K562 (cell line): ENCODE data around the gene PIGQ. TPM values are rescaled to one million over a fixed set of nuclear protein-coding genes. Genes with fewer than 3 reads are reported as not detected.

Experiments
- ATAC-seq: fragments of 200-7000 bp; cut with Tn5 transposase; 3 replicates; pipeline ENCODE4 v1.9.1; 2020; ENCODE audit warnings: moderate library complexity
- BruUV-seq: library from RNA; stranded (reverse); fragments of 400-500 nt; replicated peaks from 2 replicates; lab custom pipeline; 2021; lab: Mats Ljungman, UMichigan
- CTCF ChIA-PET: fragments of 300-600 bp; formaldehyde crosslinking; extraction: SDS; loops from one replicate; lab custom pipeline; 2021; ENCODE audit warnings: low intra/inter-chr PET ratio; lab: Yijun Ruan, JAX
- POLR2A ChIA-PET: fragments of 300-600, 350-650 bp; sonication (Branson Sonifier 250); formaldehyde crosslinking; extraction: SDS; loops from one replicate; lab custom pipeline; 2021; ENCODE audit warnings: antibody characterized with exemption, inconsistent platforms; lab: Yijun Ruan, JAX
- DNase-seq, 4 experiments: peaks; one replicate each; pipeline versions ENCODE4 v3.0.0 to v3.0.0-alpha.2; 2011 to 2018; ENCODE audit warnings: low spot score in 3 of 4, mixed read lengths in 3 of 4; ENCODE audit errors: extremely low read depth in 1 of 4
- FAIRE-seq: peaks from 2 replicates; lab custom pipeline; 2011; peaks lifted over from hg19 to GRCh38; lab: Jason Lieb, UNC
- H2AFZ ChIP-seq: 2 replicates; pipeline ENCODE4 v1.6.0; 2011; ENCODE audit warnings: low read depth, low read length, control low read depth, inconsistent platforms
- H3K27ac ChIP-seq: fragments of 200-600 bp; 3 replicates; pipeline ENCODE4 v1.8.0; 2011; ENCODE audit warnings: low read depth, mild to moderate bottlenecking, control low read depth, inconsistent platforms, low read length, moderate library complexity, mixed read lengths; ENCODE audit errors: extremely low read depth
- H3K27me3 ChIP-seq, 2 experiments: fragments of 300-600 bp in 1 of 2; 2 replicates in 1 of 2; 3 replicates in 1 of 2; pipeline versions ENCODE4 v1.6.0 to v1.8.0; 2011; ENCODE audit warnings: inconsistent platforms in 2 of 2, low read length in 2 of 2, mild to moderate bottlenecking in 1 of 2, mixed read lengths in 1 of 2, moderate library complexity in 1 of 2; ENCODE audit not compliant: control insufficient read depth in 2 of 2, insufficient read depth in 2 of 2
- H3K36me3 ChIP-seq: fragments of 300-600 bp; 3 replicates; pipeline ENCODE4 v1.8.0; 2011; ENCODE audit warnings: mild to moderate bottlenecking, low read length, inconsistent platforms; ENCODE audit not compliant: control insufficient read depth, insufficient read depth
- H3K4me1 ChIP-seq, 2 experiments: fragments of 200-600 bp in 1 of 2; replicated peaks in 1 of 2; 2 replicates in 1 of 2; 3 replicates in 1 of 2; pipeline versions ENCODE4 v1.5.1 to v1.8.0; 2011; ENCODE audit warnings: inconsistent platforms in 2 of 2, low read length in 2 of 2, mild to moderate bottlenecking in 1 of 2, mixed read lengths in 1 of 2, moderate library complexity in 1 of 2; ENCODE audit not compliant: control insufficient read depth in 2 of 2, insufficient read depth in 2 of 2
- H3K4me2 ChIP-seq: 2 replicates; pipeline ENCODE4 v1.6.1; 2011; ENCODE audit warnings: low read length, control low read depth, inconsistent platforms, mixed read lengths; ENCODE audit not compliant: insufficient read depth
- H3K4me3 ChIP-seq: fragments of 200-600 bp; sonication (generic), shearing (Covaris generic); 2 replicates; pipeline ENCODE4 v1.5.1; 2016; ENCODE audit warnings: control low read depth, inconsistent platforms
- H3K79me2 ChIP-seq: fragments of 200-600 bp; 3 replicates; pipeline ENCODE4 v1.8.0; 2011; ENCODE audit warnings: low read length, inconsistent platforms; ENCODE audit not compliant: control insufficient read depth, insufficient read depth
- H3K9ac ChIP-seq, 2 experiments: 2 replicates each; pipeline versions ENCODE4 v1.6.0 to v1.6.1; 2011; ENCODE audit warnings: low read depth in 2 of 2, low read length in 2 of 2, control low read depth in 1 of 2, inconsistent platforms in 1 of 2, mild to moderate bottlenecking in 1 of 2, mixed read lengths in 1 of 2; ENCODE audit not compliant: insufficient read depth in 1 of 2
- H3K9me1 ChIP-seq: one replicate; pipeline ENCODE4 v1.6.0; 2011; ENCODE audit warnings: inconsistent platforms, mild to moderate bottlenecking, low read length, moderate library complexity; ENCODE audit not compliant: control insufficient read depth, insufficient read depth
- H3K9me3 ChIP-seq: replicated peaks from 2 replicates; pipeline ENCODE4 v1.5.1; 2011; ENCODE audit warnings: low read depth, low read length, inconsistent platforms; ENCODE audit not compliant: control insufficient read depth, insufficient read depth
- H4K20me1 ChIP-seq: replicated peaks from 2 replicates; pipeline ENCODE4 v1.6.1; 2011; ENCODE audit warnings: low read length, inconsistent platforms, mixed read lengths; ENCODE audit not compliant: control insufficient read depth, insufficient read depth
- ATF7 ChIP-seq: fragments of 450-650 bp; IDR thresholded peaks from 2 replicates; pipeline ENCODE4 v1.7.1; 2014; ENCODE audit warnings: mild to moderate bottlenecking, moderate library complexity
- FOSL1 ChIP-seq: fragments of 200-800 bp; sonication (Bioruptor generic); conservative IDR thresholded peaks from 2 replicates; pipeline ENCODE4 v1.6.1; 2016; ENCODE audit warnings: missing genetic modification characterization, missing compliant biosample characterization
- HNRNPLL ChIP-seq: fragments of 200-400 bp; formaldehyde crosslinking; IDR thresholded peaks from 2 replicates; pipeline ENCODE4 v1.6.1; 2017; ENCODE audit warnings: low read length, low read depth, mild to moderate bottlenecking; ENCODE audit not compliant: poor library complexity, severe bottlenecking
- JUN ChIP-seq, 2 experiments: sonication (generic) in 1 of 2; formaldehyde crosslinking in 1 of 2; IDR thresholded peaks; 2 replicates each; pipeline versions ENCODE4 v1.6.1 to v1.8.0; 2012 to 2022; ENCODE audit warnings: borderline replicate concordance in 2 of 2, mild to moderate bottlenecking in 2 of 2, improper control_type of control experiment in 1 of 2, low read depth in 1 of 2, low read length in 1 of 2, missing genetic modification reagents in 1 of 2
- JUND ChIP-seq, 2 experiments: IDR thresholded peaks; 2 replicates in 1 of 2; 3 replicates in 1 of 2; pipeline ENCODE4 v1.6.1; 2011; ENCODE audit warnings: borderline replicate concordance in 2 of 2, low read depth in 2 of 2, low read length in 2 of 2, improper control_type of control experiment in 1 of 2, missing biosample characterization in 1 of 2, missing genetic modification characterization in 1 of 2, missing genetic modification reagents in 1 of 2
- NFIC ChIP-seq: fragments of 450-650 bp; IDR thresholded peaks from 2 replicates; pipeline ENCODE4 v1.6.1; 2017; ENCODE audit warnings: mild to moderate bottlenecking, inconsistent platforms
- POLR2G ChIP-seq: fragments of 200-400 bp; formaldehyde crosslinking; IDR thresholded peaks from 2 replicates; pipeline ENCODE4 v1.6.1; 2017; ENCODE audit warnings: low read depth, mild to moderate bottlenecking, antibody characterized with exemption, low read length, moderate library complexity
- SAFB2 ChIP-seq: fragments of 200-400 bp; formaldehyde crosslinking; IDR thresholded peaks from 2 replicates; pipeline ENCODE4 v1.6.1; 2018; ENCODE audit warnings: borderline replicate concordance, low read length, low read depth, moderate library complexity; ENCODE audit not compliant: severe bottlenecking
- TAF15 ChIP-seq: fragments of 200-400 bp; formaldehyde crosslinking; IDR thresholded peaks from 2 replicates; pipeline ENCODE4 v1.6.1; 2017; ENCODE audit warnings: mild to moderate bottlenecking, low read depth, low read length, moderate library complexity
- ZNF507 ChIP-seq: conservative IDR thresholded peaks from 2 replicates; pipeline ENCODE4 v1.6.1; 2017; ENCODE audit warnings: missing genetic modification characterization, missing compliant biosample characterization
- WGBS: fragments of 100-300 bp; shearing (Covaris generic); methylation state at CpG from one replicate; pipeline ENCODE4 v1.1.6; 2016; ENCODE audit warnings: low coverage, mixed read lengths; ENCODE audit not compliant: insufficient coverage; ENCODE audit errors: missing lambda C conversion rate; 5-methylcytosine and 5-hydroxymethylcytosine counted together
- in situ Hi-C: fragments of 300-500 bp; cut with MboI; formaldehyde crosslinking; loops from 4 replicates; pipeline ENCODE4 v1.15.0; 2018; ENCODE audit warnings: inconsistent platforms, mixed read lengths
- intact Hi-C: fragments of 100-400 bp; cut with micrococcal nuclease; formaldehyde crosslinking; loops from 2 replicates; pipeline ENCODE4 v1.14.2; 2022
- polyA plus RNA-seq, 8 experiments: library from polyadenylated mRNA; depleted of rRNA in 4 of 8; stranded (reverse) in 5 of 8; unstranded in 3 of 8; fragments of >200 nt; fragmentation: Nextera tagmentation in 2 of 8; fragmentation: Illumina TruSeq in 1 of 8; extraction: Ambion mirVana in 2 of 8; extraction: Trizol in 1 of 8; gene quantifications; 2 replicates each; pipeline versions ENCODE4 v1.2.1 to v1.2.3, GENCODE V29; 2011 to 2014; ENCODE audit warnings: inconsistent platforms in 1 of 8, missing spikeins in 1 of 8
- total RNA-seq, 7 experiments: library from RNA; depleted of rRNA in 6 of 7; stranded (reverse); fragments of >200 nt in 6 of 7; fragmentation: Illumina TruSeq in 2 of 7; extraction: Trizol in 2 of 7; gene quantifications; 2 replicates each; pipeline versions ENCODE4 v1.2.1 to v1.2.3, GENCODE V29; 2011 to 2021; ENCODE audit warnings: low replicate concordance in 1 of 7
- TF ChIP-seq, protein P1 (sequence below): IDR thresholded peaks from 2 replicates; pipeline ENCODE4 v1.6.1; 2014; ENCODE audit warnings: antibody characterized with exemption
- TF ChIP-seq, protein P2 (sequence below), 3 experiments: IDR thresholded peaks in 2 of 3; conservative IDR thresholded peaks in 1 of 3; 2 replicates each; pipeline ENCODE4 v1.5.1; 2011 to 2012; ENCODE audit warnings: low read length in 3 of 3, mild to moderate bottlenecking in 3 of 3, control low read depth in 2 of 3, improper control_type of control experiment in 1 of 3, inconsistent platforms in 1 of 3, low read depth in 1 of 3, mixed read lengths in 1 of 3, moderate library complexity in 1 of 3; ENCODE audit not compliant: insufficient read depth in 2 of 3
- TF ChIP-seq, protein P3 (sequence below), 2 experiments: fragments of 450-650 bp in 1 of 2; sonication (generic) in 1 of 2; formaldehyde crosslinking in 1 of 2; IDR thresholded peaks in 1 of 2; conservative IDR thresholded peaks in 1 of 2; 2 replicates each; pipeline versions ENCODE4 v1.6.1 to v1.8.1; 2016 to 2023; ENCODE audit warnings: mild to moderate bottlenecking in 2 of 2, moderate library complexity in 2 of 2, inconsistent platforms in 1 of 2, missing genetic modification reagents in 1 of 2

The PIGQ gene
- total and polyA plus RNA-seq, 9 of the 15 experiments (the other 6 are each of a cell fraction or from before 2014, with no cell fraction given): 0.20 to 49.6 (median 11.7) TPM

DNA sequence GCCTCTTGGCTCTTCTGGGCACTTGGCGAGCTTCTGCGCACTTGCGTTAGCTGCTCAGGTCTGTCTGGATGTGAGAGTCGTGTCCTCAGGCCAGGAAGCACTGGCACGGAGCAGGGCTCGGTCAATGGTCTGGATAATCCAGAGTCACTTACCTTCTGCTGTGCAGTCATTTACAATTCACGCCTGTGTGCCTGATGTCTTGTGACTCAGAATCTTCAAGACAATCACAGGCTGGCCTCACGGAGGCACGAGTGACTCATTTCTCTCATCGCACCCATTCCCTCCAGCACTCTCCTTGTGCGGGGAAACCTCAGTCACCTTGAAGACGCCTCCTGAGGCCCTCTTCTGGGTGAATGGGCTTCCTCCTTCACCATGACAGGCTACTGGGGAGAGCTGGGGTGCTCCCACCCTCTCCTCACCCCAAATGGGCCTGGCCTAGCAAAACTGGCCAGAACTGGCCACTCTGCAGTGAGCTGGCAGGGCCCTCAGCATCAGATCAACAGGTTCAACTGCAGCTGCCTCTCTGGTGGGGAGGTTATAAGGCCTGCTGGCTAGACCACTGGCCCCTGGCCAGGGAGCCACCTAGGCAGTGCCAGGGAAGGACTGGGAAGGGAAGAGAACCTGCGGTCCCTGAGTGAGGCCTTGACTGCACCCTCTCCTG, 44.1 kb upstream of the PIGQ start:
- no peaks in the 10 kb centered on the region for H3K9me3 ChIP-seq
- H3K27ac ChIP-seq: peak overlapping the region; percentile 98; the same call in 2 of the 3 replicates
- intact Hi-C loops: loop anchor here (5.0 kb wide), 1 partner anchor 42 kb away; the partner anchor contains the start of genes NHLRC4 and PIGQ
- no TSS peak for BruUV-seq
- peaks cover 58% of the 10 kb centered on the region for H3K79me2 ChIP-seq
- FAIRE-seq (peak; percentile 95), DNase-seq (peak in 2 of 4 experiments; percentile 41 to 82), ATAC-seq (peak; percentile 5)
- in situ Hi-C loops: no loop called here
- peaks cover 27 to 85% of the 10 kb centered on the region in 2 experiments for H3K4me1 ChIP-seq
- H3K4me2 ChIP-seq: peak overlapping the region; percentile 81
- H3K9me1 ChIP-seq: peaks cover 13% of the 10 kb centered on the region
- H3K36me3 ChIP-seq: peaks cover 25% of the 10 kb centered on the region; the same call in 2 of the 3 replicates
- H3K9ac ChIP-seq: peak overlapping the region; percentile 86 to 95
- ChIA-PET CTCF (no interaction called here), POLR2A (interaction anchor here (0.6 to 1.4 kb wide), 4 partner anchors 11 to 1176 kb away, joined by 3 to 5 read pairs (median 3); no protein-coding TSS in a partner anchor)
- no peak overlapping the region for H2AFZ ChIP-seq
- H3K4me3 ChIP-seq: peak overlapping the region; percentile 68
- H3K27me3 ChIP-seq: no peaks in the 10 kb centered on the region
- peaks cover 13% of the 10 kb centered on the region for H4K20me1 ChIP-seq
- 37% methylated on average over 12 of the region's 13 CpGs for WGBS
- TF ChIP-seq ATF7 (peak; percentile 15; the same call in 1 of the 2 replicates), JUN (IDR thresholded peaks at IDR 0.05; ENCODE audit: borderline replicate concordance, low read depth, low read length) (peak; percentile 81), JUN (CRISPR knock-in tag; IDR thresholded peaks at IDR 0.05; ENCODE audit: borderline replicate concordance) (no peak), SAFB2 (no peak), HNRNPLL (no peak), NFIC (peak; percentile 34; the same call in 1 of the 2 replicates), FOSL1 (peak; percentile 97), JUND (IDR thresholded peaks at IDR 0.05; ENCODE audit: borderline replicate concordance, low read depth, low read length) (peak; percentile 89), JUND (tag; IDR thresholded peaks at IDR 0.05; ENCODE audit: borderline replicate concordance, low read depth, low read length) (peak; percentile 84; the same call in 2 of the 3 replicates), TAF15 (peak; percentile 68; the same call in 1 of the 2 replicates), ZNF507 (tag) (no peak), POLR2G (peak; percentile 1; the same call in 1 of the 2 replicates)
- TF ChIP-seq, protein P1, sequence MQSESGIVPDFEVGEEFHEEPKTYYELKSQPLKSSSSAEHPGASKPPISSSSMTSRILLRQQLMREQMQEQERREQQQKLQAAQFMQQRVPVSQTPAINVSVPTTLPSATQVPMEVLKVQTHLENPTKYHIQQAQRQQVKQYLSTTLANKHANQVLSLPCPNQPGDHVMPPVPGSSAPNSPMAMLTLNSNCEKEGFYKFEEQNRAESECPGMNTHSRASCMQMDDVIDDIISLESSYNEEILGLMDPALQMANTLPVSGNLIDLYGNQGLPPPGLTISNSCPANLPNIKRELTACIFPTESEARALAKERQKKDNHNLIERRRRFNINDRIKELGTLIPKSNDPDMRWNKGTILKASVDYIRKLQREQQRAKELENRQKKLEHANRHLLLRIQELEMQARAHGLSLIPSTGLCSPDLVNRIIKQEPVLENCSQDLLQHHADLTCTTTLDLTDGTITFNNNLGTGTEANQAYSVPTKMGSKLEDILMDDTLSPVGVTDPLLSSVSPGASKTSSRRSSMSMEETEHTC: peak; percentile 75; the same call in 1 of the 2 replicates
- TF ChIP-seq, protein P2, sequence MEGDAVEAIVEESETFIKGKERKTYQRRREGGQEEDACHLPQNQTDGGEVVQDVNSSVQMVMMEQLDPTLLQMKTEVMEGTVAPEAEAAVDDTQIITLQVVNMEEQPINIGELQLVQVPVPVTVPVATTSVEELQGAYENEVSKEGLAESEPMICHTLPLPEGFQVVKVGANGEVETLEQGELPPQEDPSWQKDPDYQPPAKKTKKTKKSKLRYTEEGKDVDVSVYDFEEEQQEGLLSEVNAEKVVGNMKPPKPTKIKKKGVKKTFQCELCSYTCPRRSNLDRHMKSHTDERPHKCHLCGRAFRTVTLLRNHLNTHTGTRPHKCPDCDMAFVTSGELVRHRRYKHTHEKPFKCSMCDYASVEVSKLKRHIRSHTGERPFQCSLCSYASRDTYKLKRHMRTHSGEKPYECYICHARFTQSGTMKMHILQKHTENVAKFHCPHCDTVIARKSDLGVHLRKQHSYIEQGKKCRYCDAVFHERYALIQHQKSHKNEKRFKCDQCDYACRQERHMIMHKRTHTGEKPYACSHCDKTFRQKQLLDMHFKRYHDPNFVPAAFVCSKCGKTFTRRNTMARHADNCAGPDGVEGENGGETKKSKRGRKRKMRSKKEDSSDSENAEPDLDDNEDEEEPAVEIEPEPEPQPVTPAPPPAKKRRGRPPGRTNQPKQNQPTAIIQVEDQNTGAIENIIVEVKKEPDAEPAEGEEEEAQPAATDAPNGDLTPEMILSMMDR (IDR thresholded peaks at IDR 0.05 in 2 of 3, conservative IDR thresholded peaks at IDR 0.05 in 1 of 3; ENCODE audit: insufficient read depth in 2 of 3, low read depth in 1 of 3, low read length in 3 of 3): peak; percentile 12 to 40 (median 30); a peak in 4 of 6 replicates
- TF ChIP-seq, protein P3, sequence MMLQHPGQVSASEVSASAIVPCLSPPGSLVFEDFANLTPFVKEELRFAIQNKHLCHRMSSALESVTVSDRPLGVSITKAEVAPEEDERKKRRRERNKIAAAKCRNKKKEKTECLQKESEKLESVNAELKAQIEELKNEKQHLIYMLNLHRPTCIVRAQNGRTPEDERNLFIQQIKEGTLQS (IDR thresholded peaks at IDR 0.05): peak; percentile 80
- TF ChIP-seq, protein P3 (CRISPR knock-in tag; conservative IDR thresholded peaks at IDR 0.05): no peak
